ENCODE measurements around the gene LTBP4. TPM values are rescaled to one million over a fixed set of nuclear protein-coding genes. Genes with fewer than 3 reads are reported as not detected.

Gene LTBP4
- total RNA-seq, 1 experiment from 2014 or later, result 30.8 TPM

DNA sequence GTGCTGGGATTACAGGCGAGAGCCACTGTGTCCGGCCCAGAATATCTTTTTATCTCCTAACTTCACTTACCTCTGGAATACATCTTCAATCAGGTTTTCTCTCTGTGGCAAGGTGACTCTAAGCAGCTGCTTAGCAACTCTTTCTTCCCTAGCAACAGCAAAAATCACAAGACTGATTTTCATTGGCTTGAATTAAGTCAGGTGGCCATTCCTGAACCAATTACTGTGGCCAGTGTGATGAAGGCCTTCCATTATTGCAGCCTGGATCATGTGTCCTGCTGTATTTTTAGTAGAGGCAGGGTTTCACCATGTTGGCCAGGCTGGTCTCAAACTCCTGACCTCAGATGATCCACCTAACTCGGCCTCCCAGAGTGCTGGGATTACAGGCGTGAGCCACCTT is 9.0 kb upstream of the LTBP4 start:
- ChIA-PET POLR2A (interaction anchor here (1.2 kb wide), 1 partner anchor 11 kb away, joined by 6 read pairs; no protein-coding TSS in a partner anchor), CTCF (no interaction called here)
- no peaks in the 10 kb centered on the region for H3K9me3 ChIP-seq
- intact Hi-C loops (cut with micrococcal nuclease; ENCODE audit: unreplicated experiment), result no loop called here
- no peaks in the 10 kb centered on the region for H3K4me1 Mint-ChIP-seq (ENCODE audit: low read depth, unreplicated experiment)
- BruUV-seq (replicated peaks), result no TSS peak
- H3K4me3 ChIP-seq (ENCODE audit: low read depth, low read length), result no peak overlapping the region
- H3K4me3 Mint-ChIP-seq (ENCODE audit: unreplicated experiment), result no peak overlapping the region
- DNase-seq, result no peak
- TF ChIP-seq, protein P1, sequence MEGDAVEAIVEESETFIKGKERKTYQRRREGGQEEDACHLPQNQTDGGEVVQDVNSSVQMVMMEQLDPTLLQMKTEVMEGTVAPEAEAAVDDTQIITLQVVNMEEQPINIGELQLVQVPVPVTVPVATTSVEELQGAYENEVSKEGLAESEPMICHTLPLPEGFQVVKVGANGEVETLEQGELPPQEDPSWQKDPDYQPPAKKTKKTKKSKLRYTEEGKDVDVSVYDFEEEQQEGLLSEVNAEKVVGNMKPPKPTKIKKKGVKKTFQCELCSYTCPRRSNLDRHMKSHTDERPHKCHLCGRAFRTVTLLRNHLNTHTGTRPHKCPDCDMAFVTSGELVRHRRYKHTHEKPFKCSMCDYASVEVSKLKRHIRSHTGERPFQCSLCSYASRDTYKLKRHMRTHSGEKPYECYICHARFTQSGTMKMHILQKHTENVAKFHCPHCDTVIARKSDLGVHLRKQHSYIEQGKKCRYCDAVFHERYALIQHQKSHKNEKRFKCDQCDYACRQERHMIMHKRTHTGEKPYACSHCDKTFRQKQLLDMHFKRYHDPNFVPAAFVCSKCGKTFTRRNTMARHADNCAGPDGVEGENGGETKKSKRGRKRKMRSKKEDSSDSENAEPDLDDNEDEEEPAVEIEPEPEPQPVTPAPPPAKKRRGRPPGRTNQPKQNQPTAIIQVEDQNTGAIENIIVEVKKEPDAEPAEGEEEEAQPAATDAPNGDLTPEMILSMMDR (IDR thresholded peaks at IDR 0.05; ENCODE audit: insufficient read depth in 1 of 2, low read depth in 1 of 2, low read length in 1 of 2, severe bottlenecking in 1 of 2, unreplicated experiment in 1 of 2), result no peak
- H3K36me3 Mint-ChIP-seq (ENCODE audit: insufficient read depth, unreplicated experiment), result peaks cover 10% of the 10 kb centered on the region
- H3K4me1 ChIP-seq, result peaks cover under 1% of the 10 kb centered on the region; the same call in 1 of the 2 replicates
- no peak overlapping the region for H3K27ac Mint-ChIP-seq (ENCODE audit: unreplicated experiment)
- no peaks in the 10 kb centered on the region for H3K9me3 Mint-ChIP-seq (ENCODE audit: unreplicated experiment)
- H3K27me3 ChIP-seq (replicated peaks; ENCODE audit: control insufficient read depth, insufficient read depth, low read length), result no peaks in the 10 kb centered on the region
- no peaks in the 10 kb centered on the region for H3K36me3 ChIP-seq (ENCODE audit: control insufficient read depth, insufficient read depth, low read length)
- H3K27me3 Mint-ChIP-seq (ENCODE audit: insufficient read depth, unreplicated experiment), result no peaks in the 10 kb centered on the region

DNA sequence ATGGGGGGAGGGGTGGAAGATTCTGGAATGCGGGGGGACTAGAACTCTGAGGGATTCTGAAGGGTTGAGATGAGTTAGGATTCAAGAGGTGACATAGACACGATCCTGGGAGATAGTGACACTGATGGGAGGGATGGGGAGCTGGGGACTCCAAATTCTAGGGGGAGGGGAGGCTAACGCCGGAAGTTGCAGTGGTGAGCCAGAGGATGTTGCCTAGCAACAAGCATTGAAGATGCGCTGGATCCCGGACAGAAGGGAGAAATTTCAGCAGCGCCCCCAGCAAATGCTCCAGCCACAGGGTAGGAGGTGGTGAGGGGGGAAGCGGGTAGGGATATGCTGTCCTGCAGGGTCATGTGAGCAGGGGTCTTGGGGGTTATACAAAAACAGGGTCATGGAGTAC is 6.9 kb upstream of the LTBP4 start:
- peaks cover 7% of the 10 kb centered on the region for H3K4me1 Mint-ChIP-seq (ENCODE audit: low read depth, unreplicated experiment)
- intact Hi-C loops (cut with micrococcal nuclease; ENCODE audit: unreplicated experiment), result no loop called here
- peaks cover 4% of the 10 kb centered on the region; the same call in 1 of the 2 replicates for H3K27me3 ChIP-seq (replicated peaks; ENCODE audit: control insufficient read depth, insufficient read depth, low read length)
- H3K4me1 ChIP-seq, result peaks cover 11% of the 10 kb centered on the region
- no peak overlapping the region for H3K27ac Mint-ChIP-seq (ENCODE audit: unreplicated experiment)
- TF ChIP-seq, protein P1 (IDR thresholded peaks at IDR 0.05; ENCODE audit: insufficient read depth in 1 of 2, low read depth in 1 of 2, low read length in 1 of 2, severe bottlenecking in 1 of 2, unreplicated experiment in 1 of 2), result no peak
- H3K4me3 Mint-ChIP-seq (ENCODE audit: unreplicated experiment), result no peak overlapping the region
- no peaks in the 10 kb centered on the region for H3K9me3 ChIP-seq
- H3K36me3 ChIP-seq (ENCODE audit: control insufficient read depth, insufficient read depth, low read length), result no peaks in the 10 kb centered on the region
- H3K9me3 Mint-ChIP-seq (ENCODE audit: unreplicated experiment), result no peaks in the 10 kb centered on the region
- POLR2A ChIA-PET, result no interaction called here
- H3K36me3 Mint-ChIP-seq (ENCODE audit: insufficient read depth, unreplicated experiment), result peaks cover 10% of the 10 kb centered on the region
- no peak overlapping the region for H3K4me3 ChIP-seq (ENCODE audit: low read depth, low read length)
- no peak for DNase-seq
- CTCF ChIA-PET, result no interaction called here
- peaks cover 9% of the 10 kb centered on the region for H3K27me3 Mint-ChIP-seq (ENCODE audit: insufficient read depth, unreplicated experiment)
- BruUV-seq (replicated peaks), result no TSS peak

DNA sequence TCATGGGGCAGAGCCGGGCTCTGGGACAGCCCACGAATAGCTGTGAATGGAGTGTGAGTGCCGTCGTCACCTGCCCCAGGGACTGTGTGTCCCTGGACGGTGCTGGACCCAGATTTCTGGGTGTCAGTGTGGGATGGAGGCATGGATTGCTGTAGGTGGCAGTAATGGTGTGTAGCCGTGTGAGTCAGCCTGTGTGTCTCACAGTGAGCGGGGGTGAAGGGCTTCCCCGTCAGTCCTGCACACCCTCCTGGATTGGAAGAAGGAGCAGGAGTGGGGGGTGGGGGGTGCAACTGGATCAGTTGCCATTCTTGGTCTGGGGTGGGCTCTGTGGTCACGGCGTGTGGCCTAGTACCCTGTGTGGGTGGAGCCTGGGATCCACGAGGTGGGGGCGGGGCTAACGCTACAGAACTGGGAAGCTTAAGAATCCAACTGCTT is 6.5 kb upstream of the LTBP4 start:
- Histone ChIP-seq H3K4me1 (peaks cover 11% of the 10 kb centered on the region), H3K27me3 (replicated peaks; ENCODE audit: control insufficient read depth, insufficient read depth, low read length) (peaks cover 4% of the 10 kb centered on the region; the same call in 1 of the 2 replicates), H3K36me3 (ENCODE audit: control insufficient read depth, insufficient read depth, low read length) (no peaks in the 10 kb centered on the region), H3K9me3 (no peaks in the 10 kb centered on the region), H3K4me3 (ENCODE audit: low read depth, low read length) (no peak overlapping the region)
- no TSS peak for BruUV-seq (replicated peaks)
- Mint-ChIP-seq H3K4me1 (ENCODE audit: low read depth, unreplicated experiment) (peaks cover 7% of the 10 kb centered on the region), H3K36me3 (ENCODE audit: insufficient read depth, unreplicated experiment) (peaks cover 10% of the 10 kb centered on the region), H3K4me3 (ENCODE audit: unreplicated experiment) (no peak overlapping the region), H3K9me3 (ENCODE audit: unreplicated experiment) (no peaks in the 10 kb centered on the region), H3K27ac (ENCODE audit: unreplicated experiment) (no peak overlapping the region), H3K27me3 (ENCODE audit: insufficient read depth, unreplicated experiment) (peaks cover 11% of the 10 kb centered on the region)
- TF ChIP-seq, protein P1 (IDR thresholded peaks at IDR 0.05; ENCODE audit: insufficient read depth in 1 of 2, low read depth in 1 of 2, low read length in 1 of 2, severe bottlenecking in 1 of 2, unreplicated experiment in 1 of 2), result no peak
- ChIA-PET CTCF (no interaction called here), POLR2A (no interaction called here)
- DNase-seq, result no peak
- intact Hi-C loops (cut with micrococcal nuclease; ENCODE audit: unreplicated experiment), result no loop called here
